Fibroblast of skin of right quadriceps (primary cell): ENCODE results near the gene STAMBP.
"Not testable (repeated sequence)": the region's sequence is repeated elsewhere in the genome, so short reads cannot be mapped to it uniquely, and the experiment has no call there.

Experiments
- DNase-seq: peaks from one replicate; pipeline ENCODE4 v3.0.0-alpha.2; 2013

The STAMBP gene

GRCh38 chr2:73888388-73888787 lies 59.6 kb downstream of the STAMBP start:
- DNase-seq = no peak

- no peak for DNase-seq
Measured at GRCh38 chr2:73889206-73889605, 60.4 kb downstream of the STAMBP start.

GRCh38 chr2:73890301-73891092 lies 61.7 kb downstream of the STAMBP start:
- DNase-seq = peak; percentile 24

GRCh38 chr2:73891276-73891901 lies 62.6 kb downstream of the STAMBP start:
- DNase-seq = no peak

- DNase-seq = peak; percentile 74
Measured at GRCh38 chr2:73892631-73893329, 64.0 kb downstream of the STAMBP start, which contains the start of gene ACTG2. ACTG2 (plus strand) TSS chr2:73893008; CDS start chr2:73901312, 8,304 bp downstream.

- no peak for DNase-seq
Measured at GRCh38 chr2:73893764-73894474, 65.2 kb downstream of the STAMBP start.

GRCh38 chr2:73894475-73894850 lies 65.7 kb downstream of the STAMBP start:
- no peak for DNase-seq

- DNase-seq = no peak
Measured at GRCh38 chr2:73894877-73895276, 66.1 kb downstream of the STAMBP start.

- DNase-seq = no peak
Measured at GRCh38 chr2:73895473-73895872, 66.7 kb downstream of the STAMBP start.

- peak; percentile 95 for DNase-seq
Measured at GRCh38 chr2:73896362-73897239, 67.8 kb downstream of the STAMBP start.

GRCh38 chr2:73897240-73897583 lies 68.5 kb downstream of the STAMBP start:
- no peak for DNase-seq

GRCh38 chr2:73897934-73898333 lies 69.2 kb downstream of the STAMBP start:
- no peak for DNase-seq

- no peak for DNase-seq
Measured at GRCh38 chr2:73899801-73900336, 71.1 kb downstream of the STAMBP start.

GRCh38 chr2:73901143-73901542 lies 72.4 kb downstream of the STAMBP start:
- DNase-seq = no peak

- DNase-seq = no peak
Measured at GRCh38 chr2:73902284-73902683, 73.5 kb downstream of the STAMBP start.

- no peak for DNase-seq
Measured at GRCh38 chr2:73903313-73903712, 74.6 kb downstream of the STAMBP start.

GRCh38 chr2:73903949-73904613 lies 75.3 kb downstream of the STAMBP start:
- not testable (repeated sequence) for DNase-seq

- DNase-seq = no peak
Measured at GRCh38 chr2:73904952-73905351, 76.2 kb downstream of the STAMBP start.

- DNase-seq = no peak
Measured at GRCh38 chr2:73906847-73907505, 78.2 kb downstream of the STAMBP start.

GRCh38 chr2:73907840-73908452 lies 79.2 kb downstream of the STAMBP start:
- peak; percentile 50 for DNase-seq
